8988T (cell line): ENCODE measurements around the gene LRRC2.
"Not testable (repeated sequence)": the region's sequence is repeated elsewhere in the genome, so short reads cannot be mapped to it uniquely, and the experiment has no call there.

Experiments used
- DNase-seq: peaks from one replicate; pipeline ENCODE4 v3.0.0; 2011

Gene LRRC2

DNA sequence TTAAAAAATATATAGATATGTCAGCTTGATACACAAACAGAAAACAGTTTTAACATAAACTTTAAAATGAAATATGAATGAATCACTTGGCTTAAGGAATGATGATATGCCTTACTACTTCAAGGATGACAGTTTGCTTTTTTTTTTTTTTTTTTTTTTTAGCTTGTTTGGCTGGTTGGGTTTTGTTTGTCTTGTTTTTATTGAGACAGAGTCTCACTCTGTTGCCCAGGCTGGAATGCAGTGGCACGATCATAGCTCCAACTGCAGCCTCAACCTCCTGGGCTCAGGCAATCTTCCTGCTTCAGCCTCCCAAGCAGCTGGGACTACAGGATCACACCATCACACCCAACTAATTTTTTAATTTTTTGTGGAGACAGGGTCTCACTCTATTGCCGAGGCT, 14.5 kb downstream of the LRRC2 start:
- DNase-seq: no peak

DNA sequence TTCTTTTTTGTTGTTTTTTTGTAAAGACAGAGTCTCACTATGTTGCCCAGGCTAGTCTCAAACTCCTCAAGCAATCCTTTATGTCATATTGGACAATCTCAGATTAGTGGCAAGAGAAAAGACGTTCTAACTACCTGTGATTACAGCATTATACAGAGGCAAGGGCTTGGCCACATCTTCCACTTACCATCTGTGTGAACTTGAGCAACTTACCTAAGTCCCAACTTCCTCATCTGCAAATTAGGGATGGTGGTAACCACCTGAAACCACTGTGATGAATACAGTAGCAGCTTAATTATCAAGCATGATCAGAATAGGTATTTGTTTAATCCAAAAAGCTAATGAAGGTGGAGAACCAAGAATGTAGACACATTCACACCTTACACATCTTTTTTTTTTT, 16.1 kb downstream of the LRRC2 start:
- no peak for DNase-seq

DNA sequence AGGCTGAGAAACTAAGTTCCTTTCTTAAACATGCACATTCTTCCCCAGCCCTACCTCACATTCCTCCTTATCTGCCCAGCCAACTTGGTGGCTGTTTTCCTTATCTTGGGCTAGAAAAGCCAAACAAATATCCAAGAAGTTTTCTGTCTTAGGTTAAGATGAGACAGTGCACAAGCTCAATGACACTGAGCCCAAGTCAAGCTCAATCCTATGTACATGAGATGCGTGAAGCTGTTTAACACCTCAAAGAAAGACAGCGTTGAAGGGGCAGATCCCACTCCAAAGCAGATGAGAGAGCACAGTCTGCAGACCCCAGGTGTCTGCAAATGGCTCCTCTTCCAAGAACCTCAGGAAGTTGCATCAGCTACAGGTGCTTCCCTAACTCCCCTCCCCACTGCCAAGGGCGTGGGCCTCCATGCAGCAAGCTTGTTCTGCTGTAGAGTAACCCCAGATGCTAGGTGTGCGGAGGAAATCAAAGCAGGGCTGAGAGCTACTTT, 16.6 kb downstream of the LRRC2 start:
- DNase-seq: no peak

DNA sequence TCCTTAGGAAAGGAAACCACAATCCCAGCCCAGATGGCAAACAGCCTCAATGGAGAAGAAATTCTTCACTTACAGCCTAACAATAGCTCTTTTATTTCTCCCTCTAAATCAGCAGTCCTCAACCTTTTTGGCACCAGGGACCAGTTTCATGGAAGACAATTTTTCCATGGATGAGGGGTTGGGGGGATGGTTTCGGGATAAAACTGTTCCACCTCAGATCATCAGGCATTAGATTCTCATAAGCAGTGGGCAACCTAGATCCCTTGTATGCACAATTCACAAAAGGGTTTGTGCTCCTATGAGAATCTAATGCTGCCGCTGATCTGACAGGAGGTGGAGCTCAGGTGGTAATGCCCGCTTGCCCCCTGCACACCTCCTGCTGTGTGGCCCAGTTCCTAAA, 17.5 kb downstream of the LRRC2 start:
- not testable (repeated sequence) for DNase-seq

DNA sequence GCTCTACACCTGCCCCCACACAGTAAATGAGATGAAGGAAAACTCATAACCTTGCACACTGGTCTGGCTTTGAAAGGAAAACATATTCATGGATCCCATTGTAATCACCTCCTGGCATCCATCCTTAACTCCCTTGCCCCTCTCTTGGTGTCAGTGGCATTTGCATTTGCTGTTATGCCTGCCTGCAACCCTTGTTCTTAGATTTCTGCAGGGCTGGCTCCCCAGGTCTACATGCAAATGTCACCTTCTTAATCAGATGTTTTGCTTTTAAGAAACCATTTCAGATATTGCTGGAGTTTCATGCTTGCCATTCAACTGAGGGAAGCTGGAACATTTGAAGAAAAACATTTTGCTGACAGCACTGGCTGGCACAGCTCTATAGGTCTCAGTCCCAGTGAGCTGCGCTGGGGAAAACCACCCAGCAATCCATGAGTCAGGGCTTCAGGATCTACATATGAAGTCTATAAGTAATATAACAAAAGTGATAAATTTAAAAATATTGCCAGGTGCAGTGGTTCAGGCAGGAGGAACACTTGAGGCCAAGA, 19.1 kb downstream of the LRRC2 start:
- no peak for DNase-seq

DNA sequence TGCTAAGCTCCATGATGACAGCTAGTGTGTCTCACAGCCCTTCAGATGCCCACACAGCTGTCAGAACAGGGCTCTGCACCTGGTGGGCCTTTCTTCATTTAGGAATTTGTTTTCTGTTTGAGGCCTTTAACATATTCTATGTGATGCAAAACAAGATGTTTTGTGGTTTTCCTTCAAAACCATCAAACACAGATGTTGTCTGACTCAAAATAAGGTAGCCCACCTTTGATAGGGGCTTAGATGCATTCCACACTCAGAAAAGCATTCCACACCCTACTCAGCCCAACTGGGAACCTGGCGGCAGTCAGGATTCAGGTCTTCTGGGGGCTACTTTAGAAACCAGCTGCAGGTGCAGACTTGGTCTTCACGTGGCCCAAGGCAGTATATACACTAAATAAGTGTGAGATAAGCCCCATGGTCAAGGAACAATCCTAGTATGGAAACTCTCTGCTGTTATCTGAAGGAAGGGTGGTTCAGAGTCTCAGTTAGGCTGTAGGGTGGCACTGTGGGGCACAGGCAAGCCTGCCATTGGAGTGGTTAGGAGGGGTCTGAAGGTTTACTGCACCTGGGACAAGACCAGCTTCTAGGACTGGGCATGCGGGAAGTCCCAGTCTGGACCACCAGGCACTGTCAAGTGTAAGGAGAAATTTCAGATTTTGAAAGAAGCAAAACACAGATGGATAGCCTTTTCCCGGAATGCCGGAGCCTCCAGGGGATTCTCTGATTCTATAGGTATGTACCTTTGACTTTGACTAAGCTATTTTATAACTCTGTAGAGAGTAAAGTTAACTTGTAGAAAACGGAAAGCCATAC, 20.1 kb downstream of the LRRC2 start:
- no peak for DNase-seq

DNA sequence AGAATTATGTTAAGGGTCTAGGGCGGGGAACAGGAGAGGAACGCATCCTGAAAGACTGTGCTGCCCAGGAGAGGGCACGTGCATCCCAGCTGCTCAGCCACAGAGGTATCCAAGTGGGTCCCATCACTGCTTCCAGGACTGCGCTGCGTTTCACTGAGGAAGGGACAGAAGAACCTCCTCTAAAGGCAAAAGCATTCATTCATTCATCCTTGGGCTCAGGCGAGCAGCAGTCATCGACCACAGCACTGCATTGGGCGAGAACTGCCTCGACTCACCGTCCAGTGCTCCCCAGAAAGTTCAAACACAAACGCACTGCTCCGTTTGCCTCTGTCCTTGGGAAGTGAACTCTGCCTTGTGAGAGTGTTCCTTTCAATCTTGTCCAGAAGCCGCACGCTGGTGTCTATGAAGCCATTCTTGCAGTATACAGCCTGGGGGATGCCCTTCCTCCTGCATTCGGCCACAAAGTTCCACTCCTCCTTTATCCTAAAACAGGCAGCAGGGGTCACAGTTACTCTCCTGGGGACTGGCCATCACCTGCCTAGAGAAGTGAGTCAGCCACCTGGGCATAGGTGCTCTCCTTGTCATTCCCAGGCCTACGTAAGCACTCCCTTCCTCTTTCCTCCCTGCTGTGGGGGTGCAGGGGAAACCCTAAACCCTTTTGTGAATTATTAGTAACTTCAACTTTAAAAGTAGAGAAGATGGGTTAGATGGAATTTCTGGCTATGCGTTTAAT, 21.2 kb downstream of the LRRC2 start:
- no peak for DNase-seq

DNA sequence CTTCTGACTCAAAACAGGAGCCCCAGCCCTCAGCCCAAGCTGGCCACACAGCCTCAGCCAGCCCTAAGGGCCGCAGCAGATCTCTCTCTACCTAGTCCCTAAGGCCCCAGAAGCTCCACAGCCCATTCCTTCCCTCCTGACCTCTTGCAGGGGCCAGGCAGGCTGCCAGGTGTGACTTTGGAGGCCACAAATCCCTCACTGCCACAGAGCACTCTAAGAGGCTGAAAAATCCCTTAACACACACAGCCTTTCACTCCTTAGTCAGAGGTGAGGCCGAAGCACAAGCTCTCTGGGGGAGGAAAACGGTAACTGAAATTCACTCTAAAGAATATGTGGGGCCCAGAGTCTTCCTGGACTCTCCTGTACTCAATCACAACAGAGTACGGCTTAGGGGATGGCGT, 23.3 kb downstream of the LRRC2 start:
- DNase-seq: no peak

DNA sequence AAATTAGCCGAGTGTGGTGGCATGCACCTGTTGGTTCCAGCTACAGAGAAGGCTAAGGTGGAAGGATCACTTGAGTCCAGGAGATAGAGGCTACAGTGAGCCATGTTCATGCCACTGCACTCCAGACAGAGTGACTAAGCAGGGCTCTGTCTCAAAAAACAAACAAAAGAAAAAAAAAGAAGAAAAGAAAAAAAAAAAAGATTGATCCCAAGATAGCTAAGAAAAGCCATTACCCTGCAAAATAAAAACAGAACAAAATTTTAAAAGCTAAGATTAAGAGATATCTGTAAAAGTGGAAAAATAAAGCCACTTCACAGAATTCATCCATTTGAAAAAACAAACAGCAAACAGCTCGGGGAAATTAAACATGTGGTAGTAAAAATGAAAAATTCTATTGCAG, 23.8 kb downstream of the LRRC2 start:
- no peak for DNase-seq

DNA sequence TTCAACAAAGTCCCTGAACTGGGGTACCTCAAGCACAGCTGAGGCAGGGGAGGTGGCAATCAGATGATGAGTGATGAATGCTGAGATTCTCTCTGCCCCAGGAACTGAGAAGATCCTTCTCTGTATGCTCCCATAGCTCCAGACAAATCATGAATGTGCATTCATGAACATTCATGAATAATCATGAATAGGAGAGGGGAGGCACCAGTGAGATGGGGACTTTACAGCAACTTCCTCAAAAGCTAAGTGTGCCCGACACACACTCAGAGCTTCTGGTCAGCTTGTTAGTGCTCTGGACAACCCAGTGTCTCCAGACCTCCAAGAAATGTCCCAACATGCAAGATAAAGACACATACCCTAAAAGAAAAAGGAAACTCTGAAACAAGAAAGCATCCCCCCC, 24.3 kb downstream of the LRRC2 start:
- no peak for DNase-seq

DNA sequence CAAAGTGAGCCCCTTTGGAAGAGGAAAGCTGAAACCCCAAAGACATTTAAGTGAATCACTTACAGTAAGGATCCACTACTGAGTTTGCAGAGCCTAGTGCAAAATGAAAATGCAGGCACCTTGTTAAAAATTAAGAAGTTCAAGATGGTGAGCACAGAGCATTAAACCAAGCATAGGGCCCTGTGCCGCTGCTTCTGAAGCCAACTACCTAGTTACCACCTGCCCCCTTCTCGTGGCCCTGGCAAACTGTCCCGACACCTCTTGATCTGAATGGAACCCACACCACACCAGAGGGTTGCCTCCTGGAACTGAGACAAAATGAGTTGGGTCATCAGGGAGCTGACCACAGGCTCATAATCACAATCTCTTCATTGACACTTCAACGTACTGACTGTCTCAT, 25.6 kb downstream of the LRRC2 start:
- DNase-seq: no peak

DNA sequence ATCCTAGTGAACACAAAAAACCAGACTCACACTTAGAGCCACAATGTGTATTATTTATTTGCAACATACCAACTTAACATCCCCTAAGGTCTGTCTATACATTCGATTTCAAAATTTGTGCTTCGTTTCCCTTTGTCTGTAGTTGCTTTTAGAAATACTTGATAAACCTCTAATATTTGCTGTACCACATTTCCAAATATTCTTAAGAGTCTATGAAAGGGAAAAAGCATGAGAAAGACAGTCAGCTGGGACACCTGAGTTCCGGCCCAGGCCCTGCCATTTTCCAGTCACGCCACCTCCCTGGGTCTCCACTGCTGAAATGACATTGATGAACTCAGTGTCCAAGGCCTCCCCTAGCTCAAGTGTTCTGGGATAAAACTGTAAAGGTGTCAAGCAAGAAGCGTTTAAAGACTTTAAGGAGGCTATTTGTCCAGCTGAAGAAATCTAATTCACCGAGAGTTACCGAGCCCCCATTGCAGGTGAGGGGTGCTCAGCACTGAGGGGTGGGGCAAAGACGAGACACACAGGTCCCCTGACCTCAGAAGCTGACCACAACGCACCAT, 26.6 kb downstream of the LRRC2 start:
- no peak for DNase-seq

DNA sequence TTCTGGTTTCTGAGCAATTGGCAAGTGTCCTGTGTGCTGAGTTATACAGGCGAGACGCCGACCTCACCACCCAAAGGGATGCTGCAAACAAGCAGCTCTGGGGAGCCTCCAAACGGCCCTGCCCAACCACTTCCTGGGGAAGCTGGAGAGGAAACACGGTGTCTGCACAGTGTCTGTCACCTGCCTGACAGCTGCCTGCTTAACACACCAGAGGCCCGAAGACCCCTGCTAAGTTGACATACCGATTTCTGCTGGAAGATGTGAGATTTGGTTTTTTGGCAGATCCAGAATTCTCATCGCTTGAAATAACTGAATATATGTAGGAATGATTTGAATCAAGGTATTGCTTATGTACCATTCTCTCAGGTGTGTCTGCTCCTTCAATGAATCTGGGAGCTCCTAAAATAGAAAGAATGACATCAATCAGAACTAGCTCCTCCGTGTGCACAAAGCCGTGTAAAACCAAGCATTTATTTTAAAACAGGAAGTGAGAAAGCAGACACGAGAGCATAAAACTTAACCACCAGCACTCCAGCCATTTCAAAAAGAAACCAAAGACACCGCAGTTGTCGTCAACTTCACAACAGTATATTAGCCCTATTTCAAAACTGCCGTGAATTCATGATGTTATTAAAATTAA, 27.2 kb downstream of the LRRC2 start:
- DNase-seq: no peak

DNA sequence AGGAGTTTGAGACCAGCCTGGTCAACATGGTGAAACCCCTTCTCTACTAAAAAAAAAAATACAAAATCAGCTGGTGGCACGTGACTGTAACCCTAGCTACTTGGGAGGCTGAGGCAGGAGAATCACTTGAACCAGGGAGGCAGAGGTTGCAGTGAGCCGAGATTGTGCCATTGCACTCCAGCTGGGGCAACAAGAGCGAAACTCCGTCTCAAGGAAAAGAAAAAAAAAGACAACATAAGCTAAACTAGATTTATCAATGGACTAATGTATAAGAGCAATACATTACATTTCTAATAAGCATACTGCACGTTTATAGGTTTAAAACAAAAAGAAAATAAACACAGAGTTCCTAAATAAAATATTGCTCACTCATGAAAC, 27.7 kb downstream of the LRRC2 start:
- DNase-seq: not testable (repeated sequence)

DNA sequence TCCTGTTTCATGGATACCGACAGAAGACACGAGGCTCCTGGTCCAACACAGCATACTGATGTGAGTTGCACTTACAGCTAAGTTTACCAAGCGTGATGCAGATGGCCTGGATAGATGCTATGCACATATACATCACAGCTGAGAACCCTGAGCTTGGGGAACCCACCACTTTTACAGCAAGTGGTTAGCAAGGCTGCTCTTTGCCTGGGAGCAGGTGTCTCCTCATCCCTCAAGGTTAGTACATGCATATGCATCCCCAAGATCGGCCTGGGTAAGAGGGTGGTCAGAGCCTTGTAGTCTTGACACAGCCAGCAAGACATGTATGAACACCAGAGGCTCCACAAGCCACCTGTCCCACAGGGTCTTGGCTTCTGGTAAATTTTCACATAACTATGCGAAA, 28.3 kb downstream of the LRRC2 start:
- no peak for DNase-seq

DNA sequence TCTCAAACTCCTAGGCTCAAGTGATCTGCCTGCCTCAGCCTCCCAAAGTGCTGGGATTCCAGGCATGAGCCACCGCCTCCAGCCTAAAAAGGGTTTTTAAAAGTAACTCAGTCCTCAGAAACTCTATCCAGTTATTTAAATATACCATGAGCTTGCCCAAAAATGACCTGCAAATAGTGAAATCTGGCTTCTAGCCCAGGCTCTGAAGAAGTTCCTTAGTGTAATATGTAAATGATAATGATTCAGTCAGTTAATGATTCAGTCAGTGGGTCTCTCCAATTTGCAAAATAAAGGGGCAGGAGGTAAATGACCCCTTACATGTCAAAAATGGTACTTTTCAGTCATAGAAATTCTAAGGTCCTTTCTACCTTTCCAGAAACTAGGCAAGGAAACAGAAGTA, 28.8 kb downstream of the LRRC2 start:
- no peak for DNase-seq

DNA sequence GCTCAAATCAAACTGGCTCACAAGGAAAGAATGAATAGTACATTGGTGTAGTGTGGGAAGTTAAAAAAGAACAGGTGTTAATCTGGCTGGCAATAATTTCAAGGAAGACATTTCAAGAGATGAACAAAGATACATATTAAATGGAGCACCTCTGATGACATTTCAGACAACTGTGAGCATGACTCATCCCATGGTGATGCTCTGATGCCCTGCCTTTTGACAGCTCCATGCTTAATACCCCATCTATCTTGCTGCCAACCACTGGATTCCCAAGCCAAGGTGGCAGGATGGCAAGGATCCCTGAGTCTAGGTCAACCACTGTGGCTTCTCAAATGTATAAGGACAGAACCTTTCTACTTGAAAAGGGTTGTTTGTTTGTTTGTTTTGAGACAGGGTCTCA, 29.3 kb downstream of the LRRC2 start:
- no peak for DNase-seq

DNA sequence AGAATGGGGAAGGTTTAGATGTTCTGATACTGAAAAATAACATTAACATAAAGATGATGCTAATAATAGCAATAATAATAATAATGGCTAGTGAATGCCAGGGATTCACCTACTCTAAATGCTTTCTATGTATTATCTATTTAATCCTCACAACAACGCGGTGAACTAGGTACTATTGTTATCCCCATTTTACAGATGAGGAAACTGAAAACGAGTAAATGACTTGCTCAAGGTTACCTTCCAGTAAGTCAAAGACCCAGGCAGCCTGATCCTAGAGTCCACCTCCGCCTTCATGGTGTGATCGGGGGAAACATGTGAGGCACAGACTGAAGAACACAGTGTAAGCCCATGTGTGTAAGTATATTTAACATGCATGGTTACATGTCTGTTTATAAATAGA, 30.4 kb downstream of the LRRC2 start:
- DNase-seq: no peak

DNA sequence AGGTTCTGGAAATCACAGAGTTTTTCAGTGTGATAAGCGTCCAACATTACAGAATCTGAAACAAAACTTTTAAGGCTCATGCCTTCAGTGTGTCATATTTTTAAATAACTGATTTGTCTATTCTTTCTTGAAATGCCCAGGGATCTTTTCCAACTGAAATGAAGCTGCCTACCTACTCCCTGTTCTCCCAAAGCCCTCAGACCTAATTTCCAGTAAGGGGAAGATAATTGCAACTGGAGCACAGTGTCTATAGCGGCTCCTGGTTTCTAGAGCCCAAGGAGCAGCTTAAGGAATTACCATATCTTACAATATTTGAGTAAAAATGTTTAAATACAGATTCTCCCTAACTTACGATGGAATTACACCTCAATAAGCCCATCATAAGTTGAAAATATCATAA, 33.0 kb downstream of the LRRC2 start:
- no peak for DNase-seq

DNA sequence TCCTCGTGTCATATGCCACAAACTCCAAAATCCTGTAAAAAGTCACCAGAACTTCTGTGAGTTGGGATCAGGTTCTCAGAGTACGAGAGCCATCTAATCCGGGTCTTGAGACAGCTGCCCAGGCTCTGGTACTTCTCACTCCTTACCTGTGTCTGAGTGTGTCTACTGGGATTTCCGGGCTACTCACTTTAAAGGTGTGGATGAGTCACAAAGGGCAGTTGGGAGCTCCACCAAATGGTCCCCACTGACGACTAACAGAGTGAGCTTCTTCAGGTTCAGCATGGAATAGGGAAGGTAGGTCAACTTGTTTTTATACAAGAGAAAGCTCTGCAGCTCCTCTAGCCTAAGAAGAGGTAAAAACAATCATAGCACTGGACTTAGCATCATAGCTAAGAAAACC, 38.9 kb downstream of the LRRC2 start:
- no peak for DNase-seq

DNA sequence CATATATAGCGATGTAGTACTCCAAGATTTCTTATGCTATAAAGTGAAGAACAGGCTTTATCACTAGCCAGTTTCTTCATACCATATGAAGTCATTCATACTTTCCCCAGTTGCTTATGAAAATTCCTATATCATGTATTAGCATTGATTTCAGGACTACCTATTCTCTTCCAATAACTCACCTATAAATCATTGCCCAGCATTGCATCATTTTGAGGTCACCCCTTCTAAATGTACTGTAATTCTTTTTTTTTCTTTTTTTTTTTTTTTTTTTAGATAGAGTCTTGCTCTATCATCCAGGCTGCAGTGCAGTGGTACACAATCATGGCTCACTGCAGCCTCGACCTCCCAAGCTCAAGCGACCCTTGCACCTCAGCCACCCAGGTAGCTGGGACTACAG, 41.3 kb downstream of the LRRC2 start:
- no peak for DNase-seq

DNA sequence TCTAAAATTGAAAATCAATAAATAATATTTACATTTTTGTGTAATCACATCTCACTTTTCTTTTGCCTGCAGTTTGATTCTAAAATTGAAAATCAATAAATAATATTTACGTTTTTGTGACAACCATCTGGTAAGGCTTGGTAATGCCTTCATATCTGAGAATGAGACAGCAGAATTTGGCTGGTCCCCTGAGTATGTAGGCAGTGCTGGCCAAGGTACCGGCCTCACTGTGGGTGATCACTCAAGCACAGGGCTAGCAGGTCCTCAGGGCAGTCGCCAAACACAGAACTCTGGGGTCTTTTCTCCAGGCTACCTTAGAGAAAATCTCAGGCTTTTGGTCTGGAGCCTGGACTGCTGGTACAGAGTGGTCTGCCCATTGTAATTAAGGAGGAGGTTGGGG, 42.1 kb downstream of the LRRC2 start:
- DNase-seq: no peak

DNA sequence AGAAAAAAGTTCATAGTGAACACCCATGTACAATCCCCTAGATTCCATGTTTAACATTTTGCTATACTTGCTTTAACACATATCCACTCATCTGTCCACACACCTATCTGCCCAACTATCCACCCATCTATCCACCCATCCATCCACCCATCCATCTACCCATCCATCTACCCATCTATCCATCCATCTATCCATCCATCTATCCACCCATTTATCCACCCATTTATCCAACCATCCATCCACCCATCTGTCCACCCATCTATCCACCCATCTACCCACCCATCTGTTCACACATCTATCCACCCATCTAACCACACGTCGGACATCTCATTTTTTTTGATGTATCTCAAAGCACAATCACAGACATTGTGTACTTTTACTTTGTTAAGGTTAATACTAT, 42.5 kb downstream of the LRRC2 start:
- no peak for DNase-seq
